Measurements from ENCODE around the gene CANT1. TPM values are rescaled to one million over a fixed set of nuclear protein-coding genes. Genes with fewer than 3 reads are reported as not detected.
A peak's percentile ranks its signal among the peaks of the same experiment; 100 is the strongest.

The CANT1 gene
- total RNA-seq, 1 donor: 49.2 TPM

DNA sequence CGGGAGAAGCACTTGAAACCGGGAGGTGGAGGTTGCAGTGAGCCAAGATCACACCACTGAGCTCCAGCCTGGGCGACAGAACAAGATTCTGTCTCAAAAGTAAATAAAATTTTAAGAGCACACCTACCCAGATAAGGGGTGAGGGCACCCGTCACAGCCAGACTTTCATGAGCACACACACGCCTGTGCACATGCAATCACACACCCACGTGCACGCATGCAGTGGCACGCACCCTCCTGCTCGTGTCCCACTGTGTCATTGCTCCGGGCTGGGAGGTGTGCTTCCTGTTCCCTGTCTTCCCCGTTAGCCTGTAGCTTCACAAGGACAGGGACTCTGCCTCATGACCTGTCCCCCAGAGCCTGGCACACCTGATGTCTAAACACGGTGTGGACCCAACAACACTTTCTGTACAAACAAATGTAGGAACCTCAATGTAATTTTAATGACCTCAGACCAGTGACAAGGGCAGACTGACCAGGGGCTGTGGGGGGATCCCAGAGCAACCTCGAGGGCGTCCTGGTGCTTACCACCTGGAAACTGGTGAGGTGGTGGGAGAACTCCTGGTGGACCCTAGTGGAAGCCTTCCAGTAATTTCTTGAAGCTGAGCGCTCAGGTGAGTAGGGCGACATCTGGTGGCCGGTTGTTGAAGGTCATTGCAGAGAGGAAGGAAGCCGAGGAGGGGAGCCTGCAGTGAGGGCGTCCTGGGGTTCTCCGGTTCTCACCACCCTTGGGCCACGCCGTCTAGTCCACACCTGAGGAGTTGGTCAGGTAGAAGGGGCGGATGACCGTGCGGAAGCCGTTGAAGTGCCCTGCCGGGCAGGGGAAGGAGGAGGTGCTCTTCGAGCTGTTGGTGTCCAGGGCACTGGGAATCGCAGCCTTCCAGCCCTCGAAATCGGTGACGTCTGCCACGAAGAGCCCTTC is 38.5 kb downstream of the CANT1 start:
- no peaks in the 10 kb centered on the region for H3K27me3 ChIP-seq (ENCODE audit: insufficient read depth, low read length)
- peaks cover 9% of the 10 kb centered on the region for H4K20me1 ChIP-seq (ENCODE audit: insufficient read depth, low read length)
- no peak overlapping the region for H3K27ac ChIP-seq (ENCODE audit: low read depth, low read length)
- peaks cover 7% of the 10 kb centered on the region for H3K79me2 ChIP-seq (ENCODE audit: insufficient read depth, low read length)
- peaks cover 18% of the 10 kb centered on the region for H3K36me3 ChIP-seq (ENCODE audit: insufficient read depth, low read length)
- H3K9me3 ChIP-seq (ENCODE audit: low read depth, low read length): no peaks in the 10 kb centered on the region
- peaks cover 11% of the 10 kb centered on the region for H3K4me1 ChIP-seq (ENCODE audit: insufficient read depth, low read length)
- peak; percentile 97 for DNase-seq (ENCODE audit: insufficient read length, low spot score, missing footprints)
- no peak overlapping the region for H3K4me2 ChIP-seq (ENCODE audit: insufficient read depth, low read length)
- no peak overlapping the region for H2AFZ ChIP-seq (ENCODE audit: low read length)
- H3K4me3 ChIP-seq (ENCODE audit: insufficient read depth, low read length): no peak overlapping the region
- TF ChIP-seq, protein P1, sequence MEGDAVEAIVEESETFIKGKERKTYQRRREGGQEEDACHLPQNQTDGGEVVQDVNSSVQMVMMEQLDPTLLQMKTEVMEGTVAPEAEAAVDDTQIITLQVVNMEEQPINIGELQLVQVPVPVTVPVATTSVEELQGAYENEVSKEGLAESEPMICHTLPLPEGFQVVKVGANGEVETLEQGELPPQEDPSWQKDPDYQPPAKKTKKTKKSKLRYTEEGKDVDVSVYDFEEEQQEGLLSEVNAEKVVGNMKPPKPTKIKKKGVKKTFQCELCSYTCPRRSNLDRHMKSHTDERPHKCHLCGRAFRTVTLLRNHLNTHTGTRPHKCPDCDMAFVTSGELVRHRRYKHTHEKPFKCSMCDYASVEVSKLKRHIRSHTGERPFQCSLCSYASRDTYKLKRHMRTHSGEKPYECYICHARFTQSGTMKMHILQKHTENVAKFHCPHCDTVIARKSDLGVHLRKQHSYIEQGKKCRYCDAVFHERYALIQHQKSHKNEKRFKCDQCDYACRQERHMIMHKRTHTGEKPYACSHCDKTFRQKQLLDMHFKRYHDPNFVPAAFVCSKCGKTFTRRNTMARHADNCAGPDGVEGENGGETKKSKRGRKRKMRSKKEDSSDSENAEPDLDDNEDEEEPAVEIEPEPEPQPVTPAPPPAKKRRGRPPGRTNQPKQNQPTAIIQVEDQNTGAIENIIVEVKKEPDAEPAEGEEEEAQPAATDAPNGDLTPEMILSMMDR (IDR thresholded peaks at IDR 0.05; ENCODE audit: extremely low read depth, low read depth, low read length): peak; percentile 86

DNA sequence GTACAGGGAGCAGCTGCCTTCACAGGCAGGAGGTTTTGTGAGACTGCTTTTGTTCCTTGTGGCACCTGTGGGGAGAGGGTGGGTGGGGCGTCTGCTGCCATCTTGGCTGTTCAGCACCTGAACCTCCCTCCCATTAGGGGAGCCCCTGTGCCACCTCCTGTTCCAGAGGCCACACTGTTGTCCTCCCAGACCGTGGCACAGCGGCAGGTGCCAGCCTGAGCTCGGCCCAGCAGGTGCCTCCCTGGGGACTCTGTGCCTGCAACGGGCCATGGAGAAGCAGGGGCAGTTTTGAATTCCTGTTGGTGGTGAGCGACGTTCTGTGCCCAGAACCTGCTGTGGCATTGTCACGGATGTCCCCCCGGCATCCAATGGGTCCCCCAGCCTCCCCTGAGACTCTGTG is 39.7 kb downstream of the CANT1 start:
- Histone ChIP-seq H3K4me2 (ENCODE audit: insufficient read depth, low read length) (no peak overlapping the region), H3K27ac (ENCODE audit: low read depth, low read length) (no peak overlapping the region), H3K79me2 (ENCODE audit: insufficient read depth, low read length) (peaks cover 7% of the 10 kb centered on the region), H3K36me3 (ENCODE audit: insufficient read depth, low read length) (peaks cover 15% of the 10 kb centered on the region), H3K27me3 (ENCODE audit: insufficient read depth, low read length) (no peaks in the 10 kb centered on the region), H2AFZ (ENCODE audit: low read length) (no peak overlapping the region), H3K9me3 (ENCODE audit: low read depth, low read length) (no peaks in the 10 kb centered on the region), H4K20me1 (ENCODE audit: insufficient read depth, low read length) (peaks cover 9% of the 10 kb centered on the region), H3K4me3 (ENCODE audit: insufficient read depth, low read length) (no peak overlapping the region), H3K4me1 (ENCODE audit: insufficient read depth, low read length) (peaks cover 1% of the 10 kb centered on the region)
- DNase-seq (ENCODE audit: insufficient read length, low spot score, missing footprints): peak; percentile 44
- TF ChIP-seq, protein P1 (IDR thresholded peaks at IDR 0.05; ENCODE audit: extremely low read depth, low read depth, low read length): no peak

DNA sequence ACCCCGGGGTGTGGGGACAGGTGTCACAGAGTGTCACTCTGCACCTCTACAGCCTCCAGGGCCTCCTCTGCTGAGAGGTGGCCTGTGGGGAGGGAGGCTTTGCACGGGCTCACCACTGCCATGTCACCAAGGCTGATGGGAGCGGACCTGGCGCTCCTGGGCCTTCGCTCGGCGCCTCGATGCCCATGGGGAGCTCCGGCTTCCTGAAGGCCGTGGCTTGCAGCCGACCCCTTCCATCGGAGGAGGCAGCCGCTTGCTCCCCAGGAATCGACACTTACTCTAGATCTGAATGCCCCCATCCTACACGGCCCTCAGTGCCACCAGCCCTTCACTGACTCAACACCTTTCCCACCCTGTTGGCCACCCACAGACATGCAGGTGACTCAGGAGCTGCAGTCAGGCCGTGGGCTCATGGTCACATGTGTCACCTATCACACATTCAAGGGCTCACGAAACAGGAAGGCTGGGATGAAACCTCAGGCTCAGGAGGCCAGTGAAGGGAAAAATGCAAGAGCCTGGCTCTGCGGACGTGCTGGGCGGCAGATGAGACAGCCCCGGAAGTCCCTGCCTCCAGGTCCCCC is 41.7 kb downstream of the CANT1 start:
- H3K79me2 ChIP-seq (ENCODE audit: insufficient read depth, low read length): peaks cover 7% of the 10 kb centered on the region
- H3K27ac ChIP-seq (ENCODE audit: low read depth, low read length): no peak overlapping the region
- no peak overlapping the region for H2AFZ ChIP-seq (ENCODE audit: low read length)
- peaks cover 12% of the 10 kb centered on the region for H3K36me3 ChIP-seq (ENCODE audit: insufficient read depth, low read length)
- H3K4me2 ChIP-seq (ENCODE audit: insufficient read depth, low read length): no peak overlapping the region
- H3K9me3 ChIP-seq (ENCODE audit: low read depth, low read length): no peaks in the 10 kb centered on the region
- peak; percentile 54 for DNase-seq (ENCODE audit: insufficient read length, low spot score, missing footprints)
- no peaks in the 10 kb centered on the region for H3K4me1 ChIP-seq (ENCODE audit: insufficient read depth, low read length)
- TF ChIP-seq, protein P1 (IDR thresholded peaks at IDR 0.05; ENCODE audit: extremely low read depth, low read depth, low read length): no peak
- peaks cover 9% of the 10 kb centered on the region for H4K20me1 ChIP-seq (ENCODE audit: insufficient read depth, low read length)
- H3K27me3 ChIP-seq (ENCODE audit: insufficient read depth, low read length): no peaks in the 10 kb centered on the region
- H3K4me3 ChIP-seq (ENCODE audit: insufficient read depth, low read length): no peak overlapping the region
